GM12873 (cell line): Measurements from ENCODE around the gene IQGAP2.

Experiments
- TF ChIP-seq, protein P1 (sequence below): IDR thresholded peaks from 2 replicates; pipeline ENCODE4 v1.5.1; 2012; ENCODE audit warnings: low read depth, mild to moderate bottlenecking, moderate library complexity, low read length, control low read depth; ENCODE audit not compliant: insufficient read depth; ENCODE audit errors: missing control alignments

IQGAP2 gene

DNA sequence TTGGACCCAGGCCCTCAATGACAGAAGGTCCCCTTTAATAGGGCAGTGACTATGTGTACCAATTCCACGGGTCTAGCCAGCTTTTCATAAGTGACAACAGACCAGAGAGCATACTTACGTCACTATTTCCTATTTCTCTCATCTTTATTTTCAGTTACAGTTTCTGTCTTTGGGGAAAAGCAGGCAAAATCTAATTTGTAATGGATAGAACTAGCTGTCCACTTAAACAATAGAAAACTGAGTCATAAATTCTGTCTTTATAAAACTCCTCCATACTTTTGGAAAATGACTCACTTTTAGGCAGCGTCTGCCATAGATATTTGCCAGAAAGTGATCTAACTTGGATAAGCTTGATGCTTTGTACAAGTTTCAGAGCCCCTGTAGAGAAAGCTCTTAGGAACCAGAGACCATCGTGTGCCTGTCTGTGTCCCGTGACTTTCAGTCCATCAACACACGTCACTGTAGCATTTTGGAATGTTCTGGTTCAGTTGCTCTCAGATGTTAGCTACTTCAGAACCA lies 118.2 kb downstream of the IQGAP2 start:
- TF ChIP-seq, protein P1, sequence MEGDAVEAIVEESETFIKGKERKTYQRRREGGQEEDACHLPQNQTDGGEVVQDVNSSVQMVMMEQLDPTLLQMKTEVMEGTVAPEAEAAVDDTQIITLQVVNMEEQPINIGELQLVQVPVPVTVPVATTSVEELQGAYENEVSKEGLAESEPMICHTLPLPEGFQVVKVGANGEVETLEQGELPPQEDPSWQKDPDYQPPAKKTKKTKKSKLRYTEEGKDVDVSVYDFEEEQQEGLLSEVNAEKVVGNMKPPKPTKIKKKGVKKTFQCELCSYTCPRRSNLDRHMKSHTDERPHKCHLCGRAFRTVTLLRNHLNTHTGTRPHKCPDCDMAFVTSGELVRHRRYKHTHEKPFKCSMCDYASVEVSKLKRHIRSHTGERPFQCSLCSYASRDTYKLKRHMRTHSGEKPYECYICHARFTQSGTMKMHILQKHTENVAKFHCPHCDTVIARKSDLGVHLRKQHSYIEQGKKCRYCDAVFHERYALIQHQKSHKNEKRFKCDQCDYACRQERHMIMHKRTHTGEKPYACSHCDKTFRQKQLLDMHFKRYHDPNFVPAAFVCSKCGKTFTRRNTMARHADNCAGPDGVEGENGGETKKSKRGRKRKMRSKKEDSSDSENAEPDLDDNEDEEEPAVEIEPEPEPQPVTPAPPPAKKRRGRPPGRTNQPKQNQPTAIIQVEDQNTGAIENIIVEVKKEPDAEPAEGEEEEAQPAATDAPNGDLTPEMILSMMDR, result no peak

DNA sequence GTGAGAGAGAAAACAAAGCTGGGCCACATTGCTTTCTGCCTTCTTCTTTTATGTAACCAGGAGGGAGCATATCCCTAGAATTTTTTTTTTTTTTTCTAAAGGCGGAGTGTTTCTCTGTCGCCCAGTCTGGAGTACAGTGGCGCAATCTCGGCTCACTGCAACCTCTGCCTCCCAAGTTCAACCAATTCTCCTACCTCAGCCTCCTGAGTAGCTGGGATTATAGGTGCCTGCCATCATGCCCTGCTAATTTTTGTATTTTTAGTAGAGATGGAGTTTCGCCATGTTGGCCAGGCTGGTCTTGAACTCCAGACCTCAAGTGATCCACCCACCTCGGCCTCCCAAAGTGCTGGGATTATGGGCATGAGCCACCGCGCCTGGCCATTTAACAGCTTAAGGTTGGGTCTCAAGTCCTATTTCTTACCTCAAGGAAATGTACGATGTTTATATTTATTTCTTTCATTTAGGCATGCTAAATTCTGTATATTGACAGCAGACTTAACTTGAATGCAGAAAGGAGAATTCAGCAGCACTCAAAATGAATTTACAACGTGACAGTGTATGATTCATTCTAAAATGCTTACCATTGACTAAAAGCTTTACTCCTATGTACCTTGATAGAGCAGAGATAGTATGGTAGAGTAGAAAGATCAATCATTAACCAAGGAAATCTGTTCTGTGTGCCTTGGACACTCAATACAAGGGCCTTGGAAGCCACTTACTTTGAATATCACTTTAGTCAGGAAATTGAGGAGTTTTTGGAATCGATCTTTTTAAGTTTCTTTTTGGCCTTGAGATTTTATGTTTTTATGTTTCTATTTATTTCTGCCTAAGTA lies 119.2 kb downstream of the IQGAP2 start:
- TF ChIP-seq, protein P1, result no peak

DNA sequence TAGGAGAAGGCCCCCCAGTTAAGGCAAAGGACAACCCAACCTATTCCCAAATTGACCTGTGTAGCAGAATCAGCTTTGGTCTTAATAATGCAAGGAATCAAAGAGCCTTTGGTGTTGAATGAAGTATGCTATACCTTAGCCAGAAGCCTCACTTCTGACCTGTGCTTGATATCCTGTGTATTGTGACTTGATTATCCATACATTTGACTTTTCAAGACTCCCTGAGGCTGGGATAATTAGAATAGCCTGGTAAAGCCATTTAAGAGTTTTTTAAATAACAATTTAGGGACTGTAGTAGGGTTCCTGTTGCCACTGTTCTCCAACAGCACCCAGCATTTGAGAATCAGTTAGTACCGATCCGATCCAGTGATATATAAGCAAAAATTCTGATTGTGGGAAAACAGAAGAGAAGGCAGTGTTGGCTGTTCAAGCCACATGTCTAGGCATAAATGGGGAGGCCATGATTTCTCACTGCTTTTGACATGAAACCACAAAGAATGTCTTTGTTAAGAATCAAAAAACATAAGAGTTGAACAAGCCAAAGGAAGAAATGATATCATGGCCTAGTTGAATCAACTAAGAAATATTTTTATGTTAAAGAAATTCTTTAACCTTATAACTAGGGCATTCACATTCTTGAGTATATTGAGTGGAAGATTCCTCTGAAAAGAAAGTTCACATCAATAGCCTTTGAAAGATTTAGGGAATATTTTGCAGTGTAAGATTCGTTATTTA lies 121.2 kb downstream of the IQGAP2 start:
- TF ChIP-seq, protein P1, result no peak

DNA sequence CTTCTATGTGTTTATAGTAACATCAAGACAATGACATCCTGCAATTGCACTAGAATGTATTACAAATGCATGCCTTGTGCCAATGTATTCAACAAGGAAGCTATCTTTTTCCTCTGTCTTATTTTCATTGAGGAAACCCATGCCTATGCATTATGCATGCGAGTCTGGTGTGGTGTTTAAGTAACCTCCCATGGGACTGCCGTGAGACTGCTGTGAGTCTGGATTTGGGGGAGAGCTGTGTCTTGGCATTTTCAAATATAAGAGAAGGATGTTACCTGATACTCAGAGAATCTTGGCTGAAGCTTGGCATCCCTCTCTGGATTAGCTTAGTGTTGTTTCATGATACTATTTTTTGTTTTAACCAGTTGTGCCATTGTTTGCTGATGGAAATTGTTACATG lies 121.8 kb downstream of the IQGAP2 start:
- TF ChIP-seq, protein P1, result no peak

DNA sequence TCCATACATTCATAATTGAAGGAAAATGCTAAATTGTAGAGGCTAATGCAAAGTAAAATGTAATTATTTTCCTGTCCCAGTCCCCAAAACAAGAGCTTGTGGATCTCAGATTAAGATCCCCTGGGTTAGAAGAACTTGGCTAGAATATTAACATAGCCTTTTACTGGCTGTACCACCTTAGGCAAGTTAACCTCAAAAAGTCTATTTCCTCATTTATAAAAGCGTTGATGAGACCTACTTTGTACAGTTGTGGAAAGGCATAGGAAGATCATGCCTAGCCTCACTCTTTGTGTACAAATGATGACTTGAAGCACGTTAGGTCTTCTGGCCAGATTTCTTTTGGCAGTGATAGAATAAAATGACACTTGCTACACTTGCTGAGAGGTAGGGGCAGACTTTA lies 122.9 kb downstream of the IQGAP2 start:
- TF ChIP-seq, protein P1, result no peak

DNA sequence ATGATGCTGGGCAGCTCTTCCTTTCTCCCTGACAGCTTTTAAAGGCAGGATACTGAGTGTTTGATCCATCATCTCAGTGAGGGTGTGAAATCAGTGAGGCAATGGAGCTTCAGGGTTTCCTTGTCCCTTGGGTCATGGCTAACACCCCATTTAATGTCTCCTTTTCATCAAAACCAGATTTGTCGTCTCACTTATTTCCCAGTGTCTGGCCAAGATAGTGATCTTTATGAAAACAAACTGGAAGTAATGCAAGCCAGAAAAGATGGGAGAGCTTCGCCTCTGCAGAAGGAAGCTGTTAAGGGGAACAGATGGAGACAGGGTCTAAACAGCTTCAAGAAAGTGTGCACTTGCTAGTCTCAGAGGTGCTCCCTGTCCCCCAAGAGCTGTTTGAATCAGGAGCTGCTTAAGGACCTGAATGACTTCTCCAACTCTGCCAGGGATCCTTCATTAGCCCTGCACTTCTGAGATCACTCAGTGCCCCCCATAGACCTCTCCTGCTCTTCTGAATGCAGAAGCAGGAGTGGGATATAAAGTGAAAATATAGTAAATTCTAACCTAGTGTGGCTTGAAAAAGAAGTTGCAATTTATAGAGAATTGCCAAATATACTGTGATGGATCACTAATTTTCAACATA lies 124.0 kb downstream of the IQGAP2 start:
- TF ChIP-seq, protein P1, result no peak

DNA sequence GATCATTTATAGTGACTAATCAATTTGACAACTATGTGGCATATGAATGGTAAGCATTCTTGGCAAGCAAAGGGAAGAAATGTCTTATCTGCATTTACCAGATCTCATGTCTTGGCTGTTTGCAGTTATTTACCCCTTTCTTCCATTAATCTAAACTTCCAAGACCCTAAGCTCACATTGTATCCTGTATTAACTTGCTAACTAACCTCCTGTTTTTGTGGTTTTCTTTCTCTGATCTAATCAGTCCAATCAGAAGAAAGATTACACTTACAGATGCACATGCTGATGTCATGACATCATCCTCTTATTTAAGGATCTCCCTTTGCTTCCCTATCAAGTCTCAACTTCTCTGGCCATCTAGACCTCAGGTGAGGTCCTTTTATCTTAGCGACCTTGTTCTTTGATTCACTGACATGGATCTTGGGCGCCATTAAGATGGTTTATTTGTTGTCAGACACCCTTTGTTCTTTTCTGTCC lies 124.6 kb downstream of the IQGAP2 start:
- TF ChIP-seq, protein P1, result no peak
